22Rv1 (cell line): ENCODE data around the gene TLL2.

Experiments
- H3K27ac ChIP-seq: fragments of 450-650 bp; 2 replicates; pipeline ENCODE4 v1.5.1; 2017
- CTCF ChIP-seq: fragments of 450-650 bp; IDR thresholded peaks from 2 replicates; pipeline ENCODE4 v1.5.1; 2017; ENCODE audit warnings: mild to moderate bottlenecking
- ZFX ChIP-seq: fragments of 450-650 bp; IDR thresholded peaks from 2 replicates; pipeline ENCODE4 v1.6.1; 2017; ENCODE audit warnings: antibody characterized with exemption, borderline replicate concordance

Gene TLL2

GRCh38 chr10:96482815-96483588, 30.7 kb downstream of the TLL2 start:
- no peak for TF ChIP-seq ZFX
- TF ChIP-seq CTCF = no peak
- no peak overlapping the region for H3K27ac ChIP-seq

- H3K27ac ChIP-seq = no peak overlapping the region
- no peak for TF ChIP-seq ZFX
- TF ChIP-seq CTCF = no peak
Observed at GRCh38 chr10:96478355-96478754, 35.4 kb downstream of the TLL2 start.

GRCh38 chr10:96473866-96474265, 39.9 kb downstream of the TLL2 start:
- TF ChIP-seq ZFX (no peak), CTCF (no peak)
- no peak overlapping the region for H3K27ac ChIP-seq

GRCh38 chr10:96470116-96470743, 43.5 kb downstream of the TLL2 start:
- TF ChIP-seq ZFX = no peak
- TF ChIP-seq CTCF = peak; percentile 81
- H3K27ac ChIP-seq = no peak overlapping the region

- TF ChIP-seq CTCF (no peak), ZFX (no peak)
Observed at GRCh38 chr10:96468845-96469244, 44.9 kb downstream of the TLL2 start.

GRCh38 chr10:96465599-96465998, 48.1 kb downstream of the TLL2 start:
- no peak overlapping the region for H3K27ac ChIP-seq
- no peak for TF ChIP-seq ZFX
- no peak for TF ChIP-seq CTCF

More at GRCh38 chr10:96468845-96469244, 44.9 kb downstream of the TLL2 start:
- H3K27ac ChIP-seq = no peak overlapping the region

GRCh38 chr10:96463562-96463961, 50.2 kb downstream of the TLL2 start:
- TF ChIP-seq ZFX (no peak), CTCF (no peak)
- no peak overlapping the region for H3K27ac ChIP-seq
